ENCODE results near the gene SLC26A1. TPM values are rescaled to one million over a fixed set of nuclear protein-coding genes. Genes with fewer than 3 reads are reported as not detected.

The SLC26A1 gene
- total RNA-seq, 4 donors from 2014 or later = 0.44 to 0.57 TPM; not detected in 2

DNA sequence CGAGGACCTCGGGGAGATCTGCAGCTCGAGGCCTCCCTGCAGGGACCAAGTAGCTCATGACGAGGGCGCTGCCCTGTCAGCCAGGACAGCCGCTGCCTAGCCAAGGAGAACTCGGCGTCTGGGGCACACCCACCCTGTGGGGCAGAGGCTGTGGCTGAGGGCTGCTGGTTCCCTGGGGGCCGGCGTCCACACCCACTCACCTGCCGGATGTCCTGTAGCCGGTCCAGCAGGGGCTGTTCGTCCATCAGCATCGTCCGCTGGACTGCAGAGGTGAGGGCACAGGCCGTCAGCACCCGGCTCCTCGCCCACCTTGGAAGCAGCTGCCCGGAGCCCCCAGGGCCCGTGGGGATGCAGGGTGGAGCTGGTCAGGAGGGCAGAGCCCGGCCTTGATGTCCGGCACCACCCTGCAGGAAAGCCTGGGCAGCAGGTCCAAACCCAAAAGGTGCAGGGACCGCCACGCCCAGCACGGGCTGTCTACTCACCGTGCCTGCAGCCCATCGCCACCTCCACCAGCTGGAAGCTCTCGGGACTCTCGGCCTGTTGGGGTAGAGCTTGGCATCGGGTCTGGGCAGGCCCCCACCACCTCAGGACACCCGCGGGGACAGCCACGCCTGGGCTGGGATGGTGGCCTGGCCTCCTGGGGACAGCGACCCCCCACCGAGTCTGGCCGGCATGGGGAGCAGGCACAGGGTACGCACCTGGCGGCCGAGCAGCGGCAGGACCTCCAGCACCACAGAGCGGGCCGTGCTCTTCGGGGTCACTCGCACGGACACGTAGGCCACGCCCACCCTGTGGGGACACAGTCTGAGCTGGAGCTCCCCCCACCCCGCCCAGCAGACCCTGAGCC, 26.7 kb downstream of the SLC26A1 start:
- TF ChIP-seq, protein P1, sequence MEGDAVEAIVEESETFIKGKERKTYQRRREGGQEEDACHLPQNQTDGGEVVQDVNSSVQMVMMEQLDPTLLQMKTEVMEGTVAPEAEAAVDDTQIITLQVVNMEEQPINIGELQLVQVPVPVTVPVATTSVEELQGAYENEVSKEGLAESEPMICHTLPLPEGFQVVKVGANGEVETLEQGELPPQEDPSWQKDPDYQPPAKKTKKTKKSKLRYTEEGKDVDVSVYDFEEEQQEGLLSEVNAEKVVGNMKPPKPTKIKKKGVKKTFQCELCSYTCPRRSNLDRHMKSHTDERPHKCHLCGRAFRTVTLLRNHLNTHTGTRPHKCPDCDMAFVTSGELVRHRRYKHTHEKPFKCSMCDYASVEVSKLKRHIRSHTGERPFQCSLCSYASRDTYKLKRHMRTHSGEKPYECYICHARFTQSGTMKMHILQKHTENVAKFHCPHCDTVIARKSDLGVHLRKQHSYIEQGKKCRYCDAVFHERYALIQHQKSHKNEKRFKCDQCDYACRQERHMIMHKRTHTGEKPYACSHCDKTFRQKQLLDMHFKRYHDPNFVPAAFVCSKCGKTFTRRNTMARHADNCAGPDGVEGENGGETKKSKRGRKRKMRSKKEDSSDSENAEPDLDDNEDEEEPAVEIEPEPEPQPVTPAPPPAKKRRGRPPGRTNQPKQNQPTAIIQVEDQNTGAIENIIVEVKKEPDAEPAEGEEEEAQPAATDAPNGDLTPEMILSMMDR (IDR thresholded peaks at IDR 0.05; ENCODE audit: low read depth) = no peak

DNA sequence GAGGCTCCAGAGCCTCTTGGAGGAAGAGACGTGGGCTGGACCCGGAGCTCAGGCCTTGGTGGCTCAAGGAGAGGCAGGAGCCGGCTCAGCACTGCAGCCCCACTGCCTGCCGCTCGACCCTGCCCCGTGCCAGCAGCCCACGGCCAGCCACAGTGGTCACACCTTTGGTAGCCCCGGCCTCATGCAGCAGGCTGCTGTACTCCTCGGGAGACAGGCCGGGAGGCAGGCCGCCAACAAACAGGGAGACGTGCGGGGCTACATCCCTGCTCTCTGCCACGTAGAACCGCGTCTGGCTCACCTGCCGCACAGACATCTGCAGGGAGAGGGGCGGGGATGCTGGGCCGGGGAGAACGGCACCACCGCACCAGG, 27.5 kb downstream of the SLC26A1 start:
- TF ChIP-seq, protein P1 (IDR thresholded peaks at IDR 0.05; ENCODE audit: low read depth) = no peak

DNA sequence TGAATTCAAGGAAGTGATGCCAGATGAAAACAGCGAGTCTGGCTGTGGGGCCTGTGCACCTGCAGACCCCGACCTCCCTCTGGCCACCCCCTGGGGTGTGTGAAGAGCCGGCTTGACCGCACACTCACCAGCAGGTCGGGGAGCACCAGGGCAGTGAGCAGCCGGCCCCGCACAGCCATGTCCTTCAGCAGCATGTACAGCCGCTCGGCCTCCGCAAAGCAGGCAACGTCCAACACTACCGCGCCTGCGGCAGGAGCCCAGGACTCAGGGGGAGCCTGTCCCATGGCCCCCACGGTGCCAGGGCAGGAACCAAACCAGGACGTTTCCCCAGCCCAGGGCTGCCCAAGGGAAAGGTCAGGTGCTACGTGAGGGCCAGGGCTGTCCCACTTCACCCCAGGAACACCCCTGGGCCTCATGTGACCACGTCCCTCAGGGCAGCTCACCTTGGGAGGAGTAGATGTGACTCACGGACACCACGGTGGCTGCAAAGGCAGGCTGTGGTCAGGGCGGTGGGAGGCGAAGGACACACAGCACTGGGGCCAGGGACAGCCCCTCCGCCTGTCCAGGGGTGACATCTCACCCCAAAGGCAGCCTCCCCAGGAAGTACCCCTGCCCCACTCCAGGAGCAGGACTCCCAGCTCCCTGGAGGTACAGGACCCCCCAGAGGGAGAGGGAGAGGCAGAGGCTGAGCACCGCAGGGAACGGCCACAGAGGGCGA, 28.0 kb downstream of the SLC26A1 start:
- TF ChIP-seq, protein P1 (IDR thresholded peaks at IDR 0.05; ENCODE audit: low read depth) = no peak

DNA sequence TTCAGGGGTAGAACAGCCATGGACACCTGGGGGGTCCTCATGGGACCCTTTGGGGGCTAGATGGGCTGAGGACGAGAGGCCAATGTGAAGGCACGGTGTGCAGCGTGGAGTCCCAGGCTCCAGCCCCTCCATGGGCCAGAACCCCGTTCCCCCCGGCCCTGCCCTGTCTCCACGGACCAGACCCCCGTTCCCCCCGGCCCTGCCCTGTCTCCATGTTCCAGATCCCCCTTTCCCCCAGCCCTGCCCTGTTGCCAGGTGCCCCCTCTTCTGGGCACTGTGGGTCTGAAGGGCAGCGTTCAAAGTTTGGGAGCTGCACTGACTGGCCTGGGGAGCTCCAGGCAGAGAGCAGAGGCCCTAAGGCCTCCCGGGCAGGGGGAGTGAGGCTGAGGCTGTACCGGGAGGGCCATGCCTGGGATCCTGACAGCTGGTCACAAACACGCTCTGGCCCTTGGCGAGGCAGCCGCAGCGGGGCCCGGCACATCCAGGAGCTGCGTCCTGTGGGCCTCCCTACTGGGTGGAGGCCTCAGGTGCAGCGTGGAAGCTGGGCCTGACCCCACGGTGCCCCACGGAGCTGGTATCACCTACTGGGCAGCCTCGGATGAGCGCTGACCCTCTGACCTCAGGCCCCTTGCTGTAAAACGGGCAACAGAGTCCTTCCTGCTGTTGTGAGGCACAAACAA, 28.7 kb downstream of the SLC26A1 start:
- TF ChIP-seq, protein P1 (IDR thresholded peaks at IDR 0.05; ENCODE audit: low read depth) = no peak

DNA sequence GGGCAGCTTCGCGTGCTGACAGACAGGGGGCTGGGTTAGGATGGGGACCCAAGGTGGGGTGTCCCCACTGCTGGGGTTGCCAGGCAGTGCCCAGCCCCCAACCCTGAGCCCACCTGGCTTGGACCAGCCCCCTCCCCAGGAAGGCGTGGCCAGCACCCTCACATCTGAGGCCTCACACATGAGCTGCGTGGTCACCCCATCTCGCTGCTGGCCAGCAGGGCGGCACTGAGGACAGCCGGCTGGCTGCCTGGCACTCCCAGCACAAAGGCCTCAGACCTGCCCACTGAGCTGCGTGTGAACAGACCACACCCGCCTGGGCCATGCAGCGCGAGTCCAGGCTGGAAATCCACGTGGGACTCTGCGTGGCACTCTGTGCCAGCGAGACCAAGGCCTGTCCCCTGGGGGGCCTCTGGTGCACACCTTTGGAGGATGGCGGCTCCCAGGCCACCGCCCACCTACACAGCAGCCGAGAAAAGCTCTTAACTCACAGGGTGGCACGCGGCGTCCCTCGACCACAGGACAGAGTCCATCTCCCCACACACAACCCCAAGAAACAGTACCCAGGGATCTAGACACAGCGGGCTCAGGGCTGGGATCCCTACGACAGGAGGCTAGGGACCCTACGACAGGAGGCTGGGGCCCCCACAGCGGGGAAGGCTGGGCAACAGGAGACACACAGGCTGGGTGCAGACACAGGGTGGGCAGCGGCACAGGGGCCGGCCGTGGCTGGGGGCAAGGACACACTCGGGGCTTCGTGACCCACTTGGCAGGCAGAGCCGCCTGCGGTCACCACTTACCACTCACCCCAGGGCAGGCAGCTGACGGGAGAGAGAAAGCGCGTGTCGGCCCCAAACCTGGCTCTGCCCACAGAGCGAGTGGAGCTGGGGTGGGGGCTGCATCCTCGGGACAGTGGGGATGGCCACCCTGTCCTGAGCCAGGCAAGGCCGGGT, 29.7 kb downstream of the SLC26A1 start:
- TF ChIP-seq, protein P1 (IDR thresholded peaks at IDR 0.05; ENCODE audit: low read depth) = no peak

DNA sequence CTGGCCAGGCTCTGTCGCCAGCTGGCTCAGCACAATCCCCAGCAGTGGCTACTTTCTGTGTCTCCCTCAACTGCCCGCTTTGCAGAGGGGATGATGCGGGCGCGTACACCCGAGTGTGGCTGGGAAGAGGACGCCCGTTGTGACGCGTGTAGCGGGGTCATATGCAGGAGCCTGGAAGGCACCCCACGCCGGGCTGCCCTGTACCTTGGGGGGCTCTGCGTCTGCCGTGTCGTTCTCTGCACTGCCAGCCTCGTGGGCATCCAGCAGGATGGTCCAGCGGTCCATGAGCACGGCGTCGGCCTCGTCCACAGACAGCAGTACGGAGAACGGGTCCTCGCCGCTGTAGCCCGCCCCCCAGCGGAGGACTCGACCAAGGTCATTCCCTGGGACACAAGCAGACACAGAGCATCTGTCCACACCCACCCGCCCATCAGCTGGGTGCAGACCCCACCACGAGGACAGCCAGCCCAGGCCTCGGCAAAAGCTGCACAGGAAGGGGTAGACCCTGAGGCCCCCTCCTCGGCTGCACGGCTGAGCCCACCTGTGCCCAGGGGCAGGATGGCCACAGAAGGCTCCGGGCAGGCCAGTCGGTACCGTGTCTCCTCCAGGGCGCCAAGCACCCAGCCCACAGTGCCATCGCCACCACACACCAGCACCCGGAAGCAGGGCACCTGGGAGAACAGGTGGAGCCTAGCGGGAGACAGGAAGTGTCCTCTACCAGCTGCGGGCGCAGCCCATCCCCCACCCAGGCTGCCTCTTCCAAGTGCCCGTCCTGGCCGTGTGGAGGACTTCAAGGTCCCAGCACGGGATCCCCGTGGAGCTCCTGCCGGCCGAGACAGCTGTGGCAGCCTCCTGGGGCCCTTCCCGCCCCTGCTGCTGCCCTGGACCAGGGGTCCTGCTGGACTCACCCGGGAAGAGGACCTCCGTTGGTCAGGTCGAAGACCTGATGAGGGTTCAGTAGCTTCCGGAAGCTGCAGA, 30.7 kb downstream of the SLC26A1 start:
- TF ChIP-seq, protein P1 (IDR thresholded peaks at IDR 0.05; ENCODE audit: low read depth) = no peak
